ENCODE data around the gene CHST9. TPM values are rescaled to one million over a fixed set of nuclear protein-coding genes. Genes with fewer than 3 reads are reported as not detected.
A peak's percentile ranks its signal among the peaks of the same experiment; 100 is the strongest.

CHST9 gene
- total RNA-seq, 1 experiment from 2014 or later, result not detected

GRCh38 chr18:26908906-26909305, 276.2 kb downstream of the CHST9 start:
- peak; percentile 29 for DNase-seq (ENCODE audit: low spot score)
- in situ Hi-C loops (cut with HindIII; ENCODE audit: low sequenced_read_pairs), result no loop called here

- peak; percentile 21 for DNase-seq (ENCODE audit: low spot score)
- in situ Hi-C loops (cut with HindIII; ENCODE audit: low sequenced_read_pairs), result no loop called here
These were observed 282.8 kb downstream of the CHST9 start for GRCh38 chr18:26902291-26902690.

- DNase-seq (ENCODE audit: low spot score), result no peak
- in situ Hi-C loops (cut with HindIII; ENCODE audit: low sequenced_read_pairs), result no loop called here
These were observed 284.1 kb downstream of the CHST9 start for GRCh38 chr18:26901020-26901419.

GRCh38 chr18:26894426-26894825, 290.7 kb downstream of the CHST9 start:
- no peak for DNase-seq (ENCODE audit: low spot score)
- in situ Hi-C loops (cut with HindIII; ENCODE audit: low sequenced_read_pairs), result no loop called here

GRCh38 chr18:26893996-26894395, 291.1 kb downstream of the CHST9 start:
- in situ Hi-C loops (cut with HindIII; ENCODE audit: low sequenced_read_pairs), result no loop called here
- peak; percentile 25 for DNase-seq (ENCODE audit: low spot score)

- in situ Hi-C loops (cut with HindIII; ENCODE audit: low sequenced_read_pairs), result no loop called here
These were observed 296.8 kb downstream of the CHST9 start for GRCh38 chr18:26888259-26888658.

GRCh38 chr18:26875040-26875654, 310.0 kb downstream of the CHST9 start:
- DNase-seq (ENCODE audit: low spot score), result no peak
- in situ Hi-C loops (cut with HindIII; ENCODE audit: low sequenced_read_pairs), result no loop called here

More at GRCh38 chr18:26888259-26888658, 296.8 kb downstream of the CHST9 start:
- DNase-seq (ENCODE audit: low spot score), result no peak

- in situ Hi-C loops (cut with HindIII; ENCODE audit: low sequenced_read_pairs), result no loop called here
- DNase-seq (ENCODE audit: low spot score), result no peak
These were observed 310.8 kb downstream of the CHST9 start for GRCh38 chr18:26874283-26874682.

- DNase-seq (ENCODE audit: low spot score), result no peak
- in situ Hi-C loops (cut with HindIII; ENCODE audit: low sequenced_read_pairs), result no loop called here
These were observed 315.5 kb downstream of the CHST9 start for GRCh38 chr18:26869640-26870039.

GRCh38 chr18:26868968-26869586, 316.0 kb downstream of the CHST9 start:
- no peak for DNase-seq (ENCODE audit: low spot score)
- in situ Hi-C loops (cut with HindIII; ENCODE audit: low sequenced_read_pairs), result no loop called here

- in situ Hi-C loops (cut with HindIII; ENCODE audit: low sequenced_read_pairs), result no loop called here
- DNase-seq (ENCODE audit: low spot score), result peak; percentile 33
These were observed 317.6 kb downstream of the CHST9 start for GRCh38 chr18:26867471-26867870.

GRCh38 chr18:26865557-26865956, 319.6 kb downstream of the CHST9 start, which contains the start of gene AQP4:
TSS of gene AQP4 (minus strand) at chr18:26865707. CDS start at chr18:26865689, 18 bp downstream.
- DNase-seq (ENCODE audit: low spot score), result peak; percentile 20

GRCh38 chr18:26864658-26865057, 320.4 kb downstream of the CHST9 start:
- in situ Hi-C loops (cut with HindIII; ENCODE audit: low sequenced_read_pairs), result no loop called here
- no peak for DNase-seq (ENCODE audit: low spot score)

More at GRCh38 chr18:26865557-26865956, 319.6 kb downstream of the CHST9 start, which contains the start of gene AQP4:
- in situ Hi-C loops (cut with HindIII; ENCODE audit: low sequenced_read_pairs), result no loop called here

- no peak for DNase-seq (ENCODE audit: low spot score)
- in situ Hi-C loops (cut with HindIII; ENCODE audit: low sequenced_read_pairs), result no loop called here
These were observed 321.1 kb downstream of the CHST9 start for GRCh38 chr18:26863921-26864497.

- in situ Hi-C loops (cut with HindIII; ENCODE audit: low sequenced_read_pairs), result no loop called here
- peak; percentile 24 for DNase-seq (ENCODE audit: low spot score)
These were observed 321.8 kb downstream of the CHST9 start for GRCh38 chr18:26863122-26863879.

- in situ Hi-C loops (cut with HindIII; ENCODE audit: low sequenced_read_pairs), result no loop called here
- DNase-seq (ENCODE audit: low spot score), result no peak
These were observed 323.0 kb downstream of the CHST9 start for GRCh38 chr18:26862084-26862483.

Data from G401 (cell line).